ENCODE measurements around the gene STXBP1. TPM values are rescaled to one million over a fixed set of nuclear protein-coding genes. Genes with fewer than 3 reads are reported as not detected.

Gene STXBP1
- total RNA-seq (10 to 100 TPM; 32.3 to 97.2 (median 41.0) TPM), polyA plus RNA-seq (1 to 10 TPM; 3.7 to 9.2 (median 9.0) TPM)

DNA sequence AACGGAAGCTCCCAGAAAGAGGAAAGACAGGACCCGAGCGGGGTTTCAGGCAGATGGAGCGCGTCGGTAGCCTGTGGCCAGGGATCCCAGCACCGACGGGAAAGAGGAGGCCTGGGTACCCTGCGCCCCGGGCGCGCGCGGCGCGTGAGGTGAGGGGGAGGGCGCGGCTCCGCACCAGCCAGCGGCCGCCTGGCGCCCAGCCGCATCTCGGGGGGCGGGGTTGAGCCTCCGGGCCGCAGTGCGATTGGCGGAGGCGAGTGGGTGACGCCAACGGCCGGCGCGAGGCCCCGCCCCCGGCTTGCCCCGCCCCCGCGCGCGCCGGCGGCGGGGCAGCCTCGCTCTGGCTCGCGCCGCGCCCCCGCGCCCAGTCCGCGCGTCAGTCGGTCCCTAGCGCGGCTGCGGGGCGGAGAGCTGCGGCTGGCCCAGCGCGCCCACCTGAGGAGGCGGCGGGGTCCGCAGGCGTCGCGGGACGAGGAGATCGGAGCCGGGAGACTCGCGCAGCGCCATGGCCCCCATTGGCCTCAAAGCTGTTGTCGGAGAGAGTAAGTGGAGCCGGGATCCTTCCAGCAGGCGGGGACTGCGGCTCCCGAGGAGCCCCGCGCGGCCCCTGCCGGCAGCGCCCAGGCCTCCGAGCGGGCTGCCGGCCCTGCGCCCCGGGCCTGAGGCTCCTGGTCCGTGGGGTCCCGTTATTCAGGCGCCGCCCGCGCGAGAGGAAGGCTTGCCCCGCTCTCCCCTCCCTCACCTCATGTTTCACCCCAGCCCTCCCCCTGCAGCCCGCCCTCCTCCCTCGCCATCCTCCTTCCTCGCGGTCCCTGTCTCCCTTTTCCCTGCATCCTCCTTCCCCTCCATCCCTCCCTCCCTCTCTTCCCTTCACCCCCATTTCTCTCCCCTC, at the start of gene STXBP1:
TSS of gene STXBP1 (plus strand) at position 379 of the 892 bp plus-strand sequence. CDS start at position 506, 127 bp downstream.
- Histone ChIP-seq H3K36me3 (no peaks in the 10 kb centered on the region), H3K27me3 (no peaks in the 10 kb centered on the region), H3K4me1 (peaks cover 0 to 33% (median 21%) of the 10 kb centered on the region in 4 donors), H3K9me3 (no peaks in the 10 kb centered on the region), H3K27ac (peak within 1 kb of the TSS; percentile 91 to 94 (median 92)), H3K4me3 (peak within 1 kb of the TSS; percentile 64 to 94 (median 84))
- peak; percentile 15 to 36 for TF ChIP-seq POLR2A (IDR thresholded peaks at IDR 0.05)
- TF ChIP-seq POLR2AphosphoS5 (IDR thresholded peaks at IDR 0.05): peak; percentile 86 to 94 (median 90)
- no peak for TF ChIP-seq EP300 (IDR thresholded peaks at IDR 0.05)
- TF ChIP-seq, protein P1, sequence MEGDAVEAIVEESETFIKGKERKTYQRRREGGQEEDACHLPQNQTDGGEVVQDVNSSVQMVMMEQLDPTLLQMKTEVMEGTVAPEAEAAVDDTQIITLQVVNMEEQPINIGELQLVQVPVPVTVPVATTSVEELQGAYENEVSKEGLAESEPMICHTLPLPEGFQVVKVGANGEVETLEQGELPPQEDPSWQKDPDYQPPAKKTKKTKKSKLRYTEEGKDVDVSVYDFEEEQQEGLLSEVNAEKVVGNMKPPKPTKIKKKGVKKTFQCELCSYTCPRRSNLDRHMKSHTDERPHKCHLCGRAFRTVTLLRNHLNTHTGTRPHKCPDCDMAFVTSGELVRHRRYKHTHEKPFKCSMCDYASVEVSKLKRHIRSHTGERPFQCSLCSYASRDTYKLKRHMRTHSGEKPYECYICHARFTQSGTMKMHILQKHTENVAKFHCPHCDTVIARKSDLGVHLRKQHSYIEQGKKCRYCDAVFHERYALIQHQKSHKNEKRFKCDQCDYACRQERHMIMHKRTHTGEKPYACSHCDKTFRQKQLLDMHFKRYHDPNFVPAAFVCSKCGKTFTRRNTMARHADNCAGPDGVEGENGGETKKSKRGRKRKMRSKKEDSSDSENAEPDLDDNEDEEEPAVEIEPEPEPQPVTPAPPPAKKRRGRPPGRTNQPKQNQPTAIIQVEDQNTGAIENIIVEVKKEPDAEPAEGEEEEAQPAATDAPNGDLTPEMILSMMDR (IDR thresholded peaks at IDR 0.05): peak in 1 of 4 experiments; percentile 28
- DNase-seq: peak; percentile 94
- 0 to 1% methylated on average over 102 of the region's 102 CpGs for WGBS, 2 donors
- intact Hi-C loops (cut with DNase I): loop anchor here (5.0 kb wide), 4 partner anchors 105 to 320 kb away; partner anchors contain the start of genes CDK9, PIP5KL1, PTRH1 and TTC16

DNA sequence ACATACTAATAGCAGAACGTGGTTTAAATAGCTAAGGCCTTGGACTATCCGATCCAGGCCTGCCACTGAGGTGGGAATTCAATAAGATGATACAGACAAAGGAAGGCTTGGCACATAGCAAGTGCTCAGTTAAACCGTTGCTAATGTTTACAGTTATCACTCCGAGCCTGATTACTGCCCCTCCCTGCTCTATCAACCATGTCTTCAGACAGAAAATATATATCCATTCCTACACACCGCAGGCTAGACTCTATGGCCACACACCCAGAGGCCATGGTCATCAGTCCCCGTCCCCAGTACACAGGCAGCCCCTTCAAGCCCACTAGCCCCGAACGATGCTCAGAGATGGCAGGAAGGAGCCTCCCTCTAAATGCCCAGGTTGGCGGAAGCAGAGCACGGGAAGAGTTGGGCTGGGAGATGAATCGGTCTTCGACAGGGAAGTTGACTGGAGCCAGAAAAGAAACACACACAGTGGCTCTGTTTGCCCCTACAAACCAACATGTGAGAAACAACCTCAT, 49.7 kb upstream of the STXBP1 start:
- DNase-seq: no peak
- intact Hi-C loops (cut with DNase I): no loop called here
- Histone ChIP-seq H3K36me3 (peaks cover 0 to 18% (median 4%) of the 10 kb centered on the region in 4 donors), H3K4me3 (no peak overlapping the region), H3K9me3 (no peaks in the 10 kb centered on the region), H3K4me1 (peaks cover 0 to 82% (median 77%) of the 10 kb centered on the region in 4 donors), H3K27ac (peak overlapping the region; percentile 76 to 93 (median 84)), H3K27me3 (no peaks in the 10 kb centered on the region)
- TF ChIP-seq POLR2AphosphoS5 (IDR thresholded peaks at IDR 0.05): no peak
- TF ChIP-seq, protein P1 (IDR thresholded peaks at IDR 0.05): no peak
- TF ChIP-seq EP300 (IDR thresholded peaks at IDR 0.05): no peak
- 69 to 78% methylated on average over 12 of the region's 12 CpGs for WGBS, 2 donors

DNA sequence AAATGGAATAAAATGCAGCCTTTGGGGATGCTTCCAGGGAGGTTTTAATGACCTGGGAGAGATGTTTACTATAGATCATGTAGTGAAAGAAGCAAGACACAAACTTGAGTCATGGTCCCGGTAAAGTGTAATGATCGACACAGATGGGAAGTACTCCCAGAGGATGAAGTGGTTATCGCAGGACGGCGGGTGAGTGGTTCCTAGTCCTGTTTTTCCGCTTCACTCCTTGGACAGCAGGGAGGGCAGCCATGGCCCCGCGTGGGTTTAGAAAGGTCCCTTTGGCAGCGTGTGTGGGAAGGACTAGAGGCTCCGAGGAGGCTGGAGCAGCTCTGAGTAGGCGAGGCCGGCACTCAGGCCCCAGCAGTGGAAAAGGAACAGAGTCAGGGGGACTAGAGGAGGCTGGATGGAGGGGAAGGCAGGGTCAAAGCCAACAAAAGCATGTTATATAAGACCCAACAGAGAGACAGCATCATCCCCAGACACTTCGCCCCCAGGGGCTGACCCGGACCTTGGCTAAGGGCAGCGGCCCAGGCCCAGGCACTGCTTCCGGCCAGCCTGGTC, 49.2 kb upstream of the STXBP1 start:
- no peaks in the 10 kb centered on the region for H3K9me3 ChIP-seq
- H3K36me3 ChIP-seq: peaks cover 0 to 18% (median 4%) of the 10 kb centered on the region in 4 donors
- no peaks in the 10 kb centered on the region for H3K27me3 ChIP-seq
- intact Hi-C loops (cut with DNase I): no loop called here
- no peak overlapping the region for H3K4me3 ChIP-seq
- TF ChIP-seq EP300 (IDR thresholded peaks at IDR 0.05): no peak
- peak in 2 of 4 donors; percentile 47 to 52 for TF ChIP-seq POLR2AphosphoS5 (IDR thresholded peaks at IDR 0.05)
- TF ChIP-seq, protein P1 (IDR thresholded peaks at IDR 0.05): peak in 2 of 4 experiments; percentile 5 to 22
- no peak for TF ChIP-seq POLR2A (IDR thresholded peaks at IDR 0.05)
- no peak for DNase-seq
- peaks cover 0 to 78% (median 75%) of the 10 kb centered on the region in 4 donors for H3K4me1 ChIP-seq
- WGBS, 2 donors: 73 to 78% methylated on average over 16 of the region's 16 CpGs
- peak overlapping the region; percentile 76 to 93 (median 84) for H3K27ac ChIP-seq

DNA sequence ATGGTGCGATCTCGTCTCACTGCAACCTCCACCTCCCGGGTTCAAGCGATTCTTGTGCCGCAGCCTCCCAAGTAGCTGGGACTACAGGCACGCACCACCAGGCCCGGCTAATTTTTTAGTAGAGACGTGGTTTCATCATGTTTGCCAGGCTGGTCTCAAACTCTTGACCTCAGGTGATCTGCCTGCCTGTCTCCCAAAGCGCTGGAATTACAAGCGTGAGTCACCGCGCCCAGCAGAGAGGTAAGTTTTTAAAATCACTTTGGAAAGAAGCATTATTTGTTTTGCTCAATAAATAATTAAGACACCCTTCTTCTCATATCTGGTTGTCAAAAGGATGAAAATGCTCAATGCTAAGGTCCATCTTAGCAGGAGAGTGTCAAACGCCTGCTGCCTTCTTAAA, 48.5 kb upstream of the STXBP1 start:
- Histone ChIP-seq H3K27ac (peak overlapping the region; percentile 76 to 93 (median 84)), H3K36me3 (peaks cover 0 to 18% (median 4%) of the 10 kb centered on the region in 4 donors), H3K9me3 (no peaks in the 10 kb centered on the region), H3K27me3 (no peaks in the 10 kb centered on the region), H3K4me3 (no peak overlapping the region), H3K4me1 (peaks cover 0 to 74% (median 71%) of the 10 kb centered on the region in 4 donors)
- TF ChIP-seq POLR2A (IDR thresholded peaks at IDR 0.05): no peak
- TF ChIP-seq, protein P1 (IDR thresholded peaks at IDR 0.05): no peak
- no peak for TF ChIP-seq EP300 (IDR thresholded peaks at IDR 0.05)
- TF ChIP-seq POLR2AphosphoS5 (IDR thresholded peaks at IDR 0.05): no peak
- intact Hi-C loops (cut with DNase I): no loop called here
- no peak for DNase-seq
- 89 to 96% methylated on average over 13 of the region's 13 CpGs for WGBS, 2 donors
